ENCODE results near the gene MAB21L4. TPM values are rescaled to one million over a fixed set of nuclear protein-coding genes. Genes with fewer than 3 reads are reported as not detected.

The MAB21L4 gene
- polyA plus RNA-seq, 1 of the 3 experiments (the other 2 are of a cell fraction), result not detected

DNA sequence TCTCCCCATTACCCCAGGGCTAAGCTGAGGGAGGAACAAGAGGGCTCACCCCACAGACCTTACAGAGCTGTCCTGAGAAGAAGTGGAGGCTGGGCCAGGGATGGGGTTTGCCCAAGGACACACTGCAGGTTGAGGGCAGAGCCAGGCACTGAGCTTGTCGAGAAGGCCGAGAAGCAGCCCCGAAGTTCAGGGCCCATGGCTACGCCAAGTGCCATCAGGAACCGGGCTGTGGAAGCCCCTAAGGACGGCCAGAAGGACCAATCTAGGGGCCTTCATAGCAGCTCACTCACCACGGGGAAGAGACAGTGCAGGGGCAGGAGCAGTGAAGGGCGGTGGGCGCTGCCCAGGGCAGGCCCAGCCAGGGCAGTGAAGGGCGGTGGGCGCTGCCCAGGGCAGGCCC, 45.9 kb downstream of the MAB21L4 start:
- DNase-seq, result no peak
- Histone ChIP-seq H3K9me2 (no peaks in the 10 kb centered on the region), H3K36me3 (replicated peaks in 1 of 2; ENCODE audit: control insufficient read depth in 1 of 2, insufficient read depth in 2 of 2, low read length in 1 of 2) (no peaks in the 10 kb centered on the region), H3K4me2 (no peak overlapping the region), H3K9me3 (no peaks in the 10 kb centered on the region), H3K27ac (ENCODE audit: low read depth in 2 of 2, low read length in 1 of 2) (no peak overlapping the region), H3F3A (replicated peaks; ENCODE audit: insufficient read depth) (no peaks in the 10 kb centered on the region), H3K4me1 (ENCODE audit: control insufficient read depth in 1 of 2, insufficient read depth in 2 of 2, low read depth in 1 of 2, low read length in 1 of 2) (no peaks in the 10 kb centered on the region), H3K9ac (no peak overlapping the region), H3K27me3 (ENCODE audit: insufficient read depth) (no peaks in the 10 kb centered on the region; the same call in 1 of the 2 replicates), H2AFZ (ENCODE audit: low read depth) (no peak overlapping the region), H4K20me1 (ENCODE audit: insufficient read depth) (no peaks in the 10 kb centered on the region), H3K4me3 (ENCODE audit: low read depth in 2 of 2, low read length in 1 of 2) (no peak overlapping the region), H3K79me2 (ENCODE audit: insufficient read depth) (no peaks in the 10 kb centered on the region)
- ChIA-PET CTCF (interaction anchor here (1.3 to 6.4 kb wide), 4 partner anchors 8 to 65 kb away, joined by 3 to 71 read pairs (median 4); no protein-coding TSS in a partner anchor), POLR2A (no interaction called here)
- TF ChIP-seq, protein P1, sequence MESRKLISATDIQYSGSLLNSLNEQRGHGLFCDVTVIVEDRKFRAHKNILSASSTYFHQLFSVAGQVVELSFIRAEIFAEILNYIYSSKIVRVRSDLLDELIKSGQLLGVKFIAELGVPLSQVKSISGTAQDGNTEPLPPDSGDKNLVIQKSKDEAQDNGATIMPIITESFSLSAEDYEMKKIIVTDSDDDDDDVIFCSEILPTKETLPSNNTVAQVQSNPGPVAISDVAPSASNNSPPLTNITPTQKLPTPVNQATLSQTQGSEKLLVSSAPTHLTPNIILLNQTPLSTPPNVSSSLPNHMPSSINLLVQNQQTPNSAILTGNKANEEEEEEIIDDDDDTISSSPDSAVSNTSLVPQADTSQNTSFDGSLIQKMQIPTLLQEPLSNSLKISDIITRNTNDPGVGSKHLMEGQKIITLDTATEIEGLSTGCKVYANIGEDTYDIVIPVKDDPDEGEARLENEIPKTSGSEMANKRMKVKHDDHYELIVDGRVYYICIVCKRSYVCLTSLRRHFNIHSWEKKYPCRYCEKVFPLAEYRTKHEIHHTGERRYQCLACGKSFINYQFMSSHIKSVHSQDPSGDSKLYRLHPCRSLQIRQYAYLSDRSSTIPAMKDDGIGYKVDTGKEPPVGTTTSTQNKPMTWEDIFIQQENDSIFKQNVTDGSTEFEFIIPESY (IDR thresholded peaks at IDR 0.05; ENCODE audit: borderline replicate concordance, low read depth), result no peak
- TF ChIP-seq GATA2 (CRISPR knock-in tag; IDR thresholded peaks at IDR 0.05) (no peak), RXRA (IDR thresholded peaks at IDR 0.05; ENCODE audit: borderline replicate concordance, low read depth) (no peak), EP300 (IDR thresholded peaks at IDR 0.05; ENCODE audit: borderline replicate concordance in 1 of 2, low read depth in 1 of 2, low read length in 1 of 2) (no peak), JUND (IDR thresholded peaks at IDR 0.05) (no peak), FOXJ3 (CRISPR knock-in tag; IDR thresholded peaks at IDR 0.05) (no peak), EZH2phosphoT487 (IDR thresholded peaks at IDR 0.05; ENCODE audit: borderline replicate concordance, low read depth) (no peak), SIN3A (IDR thresholded peaks at IDR 0.05; ENCODE audit: borderline replicate concordance, low read depth, low read length) (no peak), TCF12 (IDR thresholded peaks at IDR 0.05) (no peak), FOSL2 (IDR thresholded peaks at IDR 0.05; ENCODE audit: borderline replicate concordance, low read depth) (no peak)
- TF ChIP-seq, protein P2, sequence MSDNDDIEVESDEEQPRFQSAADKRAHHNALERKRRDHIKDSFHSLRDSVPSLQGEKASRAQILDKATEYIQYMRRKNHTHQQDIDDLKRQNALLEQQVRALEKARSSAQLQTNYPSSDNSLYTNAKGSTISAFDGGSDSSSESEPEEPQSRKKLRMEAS (IDR thresholded peaks at IDR 0.05; ENCODE audit: low read depth), result no peak
- TF ChIP-seq, protein P3, sequence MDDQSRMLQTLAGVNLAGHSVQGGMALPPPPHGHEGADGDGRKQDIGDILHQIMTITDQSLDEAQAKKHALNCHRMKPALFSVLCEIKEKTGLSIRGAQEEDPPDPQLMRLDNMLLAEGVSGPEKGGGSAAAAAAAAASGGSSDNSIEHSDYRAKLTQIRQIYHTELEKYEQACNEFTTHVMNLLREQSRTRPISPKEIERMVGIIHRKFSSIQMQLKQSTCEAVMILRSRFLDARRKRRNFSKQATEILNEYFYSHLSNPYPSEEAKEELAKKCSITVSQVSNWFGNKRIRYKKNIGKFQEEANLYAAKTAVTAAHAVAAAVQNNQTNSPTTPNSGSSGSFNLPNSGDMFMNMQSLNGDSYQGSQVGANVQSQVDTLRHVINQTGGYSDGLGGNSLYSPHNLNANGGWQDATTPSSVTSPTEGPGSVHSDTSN (IDR thresholded peaks at IDR 0.05), result no peak
- WGBS (ENCODE audit: low lambda C conversion rate), result 53% methylated on average over 6 of the region's 11 CpGs

DNA sequence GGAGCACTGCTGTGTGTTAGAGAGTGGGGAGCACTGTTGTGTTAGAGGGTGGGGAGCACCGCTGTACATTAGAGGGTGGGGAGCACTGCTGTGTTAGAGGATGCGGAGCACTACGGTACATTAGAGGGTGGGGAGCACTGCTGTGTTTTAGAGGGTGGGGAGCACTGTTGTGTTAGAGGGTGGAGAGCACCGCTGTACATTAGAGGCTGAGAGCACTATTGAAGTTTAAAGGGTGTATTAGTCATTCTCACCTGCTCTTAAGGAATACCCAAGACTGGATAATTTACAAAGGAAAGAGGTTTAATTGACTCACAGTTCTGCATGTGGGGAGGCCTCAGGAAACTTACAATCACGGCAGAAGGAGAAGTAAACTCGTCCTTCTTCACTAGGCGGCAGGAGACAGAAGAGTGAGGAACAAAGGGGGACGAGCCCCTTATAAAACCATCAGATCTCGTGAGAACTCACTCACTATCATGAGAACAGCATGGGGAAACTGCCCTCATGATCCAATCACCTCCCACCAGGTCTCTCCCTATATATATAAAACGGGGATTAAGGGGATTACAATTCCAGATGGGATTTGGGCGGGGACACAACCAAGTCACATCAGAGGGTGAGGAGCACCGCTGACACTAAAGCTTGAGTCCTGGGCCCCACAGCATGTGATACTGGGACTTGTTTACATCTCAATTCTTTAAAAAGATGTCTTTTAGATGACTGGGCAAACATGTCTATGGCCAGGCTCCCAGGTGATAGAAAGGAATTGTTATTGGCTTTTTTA, 46.9 kb downstream of the MAB21L4 start:
- no peak overlapping the region for H3K4me2 ChIP-seq
- 65% methylated on average over 12 of the region's 12 CpGs for WGBS (ENCODE audit: low lambda C conversion rate)
- no peak overlapping the region for H2AFZ ChIP-seq (ENCODE audit: low read depth)
- H3K79me2 ChIP-seq (ENCODE audit: insufficient read depth), result no peaks in the 10 kb centered on the region
- H3K36me3 ChIP-seq (replicated peaks in 1 of 2; ENCODE audit: control insufficient read depth in 1 of 2, insufficient read depth in 2 of 2, low read length in 1 of 2), result no peaks in the 10 kb centered on the region
- H3K9ac ChIP-seq, result no peak overlapping the region
- H4K20me1 ChIP-seq (ENCODE audit: insufficient read depth), result no peaks in the 10 kb centered on the region
- ChIA-PET POLR2A (no interaction called here), CTCF (interaction anchor here (1.3 to 6.4 kb wide), 4 partner anchors 9 to 66 kb away, joined by 3 to 71 read pairs (median 4); no protein-coding TSS in a partner anchor)
- no peaks in the 10 kb centered on the region for H3K9me2 ChIP-seq
- H3K9me3 ChIP-seq, result no peaks in the 10 kb centered on the region
- no peaks in the 10 kb centered on the region for H3F3A ChIP-seq (replicated peaks; ENCODE audit: insufficient read depth)
- H3K27me3 ChIP-seq (ENCODE audit: insufficient read depth), result no peaks in the 10 kb centered on the region; the same call in 1 of the 2 replicates
- no peak for DNase-seq
- TF ChIP-seq GABPA (IDR thresholded peaks at IDR 0.05; ENCODE audit: low read depth) (no peak), SIN3A (IDR thresholded peaks at IDR 0.05; ENCODE audit: borderline replicate concordance, low read depth, low read length) (no peak), RCOR1 (IDR thresholded peaks at IDR 0.05; ENCODE audit: low read length) (no peak), TCF12 (IDR thresholded peaks at IDR 0.05) (no peak), POLR2AphosphoS5 (IDR thresholded peaks at IDR 0.05; ENCODE audit: low read depth, low read length) (no peak), FOSL2 (IDR thresholded peaks at IDR 0.05; ENCODE audit: borderline replicate concordance, low read depth) (no peak), JUND (IDR thresholded peaks at IDR 0.05) (no peak), ELF1 (IDR thresholded peaks at IDR 0.05) (no peak), FOXJ3 (CRISPR knock-in tag; IDR thresholded peaks at IDR 0.05) (no peak)
- H3K27ac ChIP-seq (ENCODE audit: low read depth in 2 of 2, low read length in 1 of 2), result no peak overlapping the region
- H3K4me3 ChIP-seq (ENCODE audit: low read depth in 2 of 2, low read length in 1 of 2), result no peak overlapping the region
- H3K4me1 ChIP-seq (ENCODE audit: control insufficient read depth in 1 of 2, insufficient read depth in 2 of 2, low read depth in 1 of 2, low read length in 1 of 2), result no peaks in the 10 kb centered on the region
